ENCODE results near the gene RHOT2. TPM values are rescaled to one million over a fixed set of nuclear protein-coding genes. Genes with fewer than 3 reads are reported as not detected.

RHOT2 gene
- total and polyA plus RNA-seq, 9 of the 15 experiments (the other 6 are each of a cell fraction or from before 2014, with no cell fraction given): 5.0 to 373 (median 112) TPM

DNA sequence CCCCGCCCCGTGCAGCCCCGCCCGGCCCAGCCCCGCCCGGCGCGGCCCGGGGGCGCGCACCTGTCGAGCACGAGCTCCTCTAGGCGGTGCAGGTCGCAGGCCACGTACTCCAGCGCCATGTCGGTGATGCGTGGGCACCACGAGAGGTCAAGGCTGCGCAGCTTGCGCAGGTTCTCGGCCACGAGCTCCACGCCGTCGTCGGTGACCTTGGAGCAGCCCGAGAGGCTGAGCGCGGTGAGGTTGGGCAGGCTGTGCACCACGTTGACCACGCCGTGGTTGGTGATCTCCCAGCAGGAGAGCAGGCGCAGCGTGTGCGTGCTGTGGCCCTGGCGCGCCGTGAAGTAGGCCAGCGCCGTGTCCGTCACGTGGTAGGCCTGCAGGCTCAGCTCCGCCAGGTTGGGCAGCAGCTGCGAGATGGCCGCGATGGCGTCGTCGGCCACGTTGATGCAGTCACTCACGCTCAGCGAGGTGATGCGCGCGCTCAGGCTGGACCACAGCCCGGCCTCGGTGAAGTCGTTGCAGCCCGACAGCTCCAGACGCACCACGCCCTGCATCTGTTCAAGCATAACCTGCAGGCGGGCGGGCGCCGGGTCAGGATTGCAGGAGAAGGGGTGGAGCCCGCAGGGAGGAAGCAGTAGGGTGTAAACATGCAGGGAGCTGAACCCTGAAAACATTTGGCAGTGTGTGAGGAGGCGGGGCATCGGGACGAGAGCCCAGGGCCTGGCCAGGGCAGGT lies 27.6 kb downstream of the RHOT2 start (continued):
- TF ChIP-seq, protein P1, sequence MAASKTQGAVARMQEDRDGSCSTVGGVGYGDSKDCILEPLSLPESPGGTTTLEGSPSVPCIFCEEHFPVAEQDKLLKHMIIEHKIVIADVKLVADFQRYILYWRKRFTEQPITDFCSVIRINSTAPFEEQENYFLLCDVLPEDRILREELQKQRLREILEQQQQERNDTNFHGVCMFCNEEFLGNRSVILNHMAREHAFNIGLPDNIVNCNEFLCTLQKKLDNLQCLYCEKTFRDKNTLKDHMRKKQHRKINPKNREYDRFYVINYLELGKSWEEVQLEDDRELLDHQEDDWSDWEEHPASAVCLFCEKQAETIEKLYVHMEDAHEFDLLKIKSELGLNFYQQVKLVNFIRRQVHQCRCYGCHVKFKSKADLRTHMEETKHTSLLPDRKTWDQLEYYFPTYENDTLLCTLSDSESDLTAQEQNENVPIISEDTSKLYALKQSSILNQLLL (CRISPR knock-in tag; IDR thresholded peaks at IDR 0.05; ENCODE audit: borderline replicate concordance): no peak
- no peak for TF ChIP-seq KDM2B (CRISPR knock-in tag; IDR thresholded peaks at IDR 0.05)
- TF ChIP-seq, protein P2, sequence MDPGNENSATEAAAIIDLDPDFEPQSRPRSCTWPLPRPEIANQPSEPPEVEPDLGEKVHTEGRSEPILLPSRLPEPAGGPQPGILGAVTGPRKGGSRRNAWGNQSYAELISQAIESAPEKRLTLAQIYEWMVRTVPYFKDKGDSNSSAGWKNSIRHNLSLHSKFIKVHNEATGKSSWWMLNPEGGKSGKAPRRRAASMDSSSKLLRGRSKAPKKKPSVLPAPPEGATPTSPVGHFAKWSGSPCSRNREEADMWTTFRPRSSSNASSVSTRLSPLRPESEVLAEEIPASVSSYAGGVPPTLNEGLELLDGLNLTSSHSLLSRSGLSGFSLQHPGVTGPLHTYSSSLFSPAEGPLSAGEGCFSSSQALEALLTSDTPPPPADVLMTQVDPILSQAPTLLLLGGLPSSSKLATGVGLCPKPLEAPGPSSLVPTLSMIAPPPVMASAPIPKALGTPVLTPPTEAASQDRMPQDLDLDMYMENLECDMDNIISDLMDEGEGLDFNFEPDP (CRISPR knock-in tag; IDR thresholded peaks at IDR 0.05): no peak
- no peak for TF ChIP-seq CREBBP (IDR thresholded peaks at IDR 0.05; ENCODE audit: low read depth, low read length)
- no peak for TF ChIP-seq NR2C1 (IDR thresholded peaks at IDR 0.05)
- TF ChIP-seq NR2C1 (tag; IDR thresholded peaks at IDR 0.05): peak; percentile 31; the same call in 1 of the 2 replicates
- TF ChIP-seq HCFC1 (IDR thresholded peaks at IDR 0.05; ENCODE audit: low read depth, low read length): no peak; the same call in 1 of the 2 replicates
- no peak for TF ChIP-seq HINFP (tag; conservative IDR thresholded peaks at IDR 0.05; ENCODE audit: low read depth)
- TF ChIP-seq CBX2 (IDR thresholded peaks at IDR 0.05; ENCODE audit: insufficient read depth, low read length, poor library complexity, severe bottlenecking): no peak
- peak; percentile 6; the same call in 1 of the 2 replicates for TF ChIP-seq ARID1B (IDR thresholded peaks at IDR 0.05)
- TF ChIP-seq ESRRA (IDR thresholded peaks at IDR 0.05; ENCODE audit: borderline replicate concordance, low read depth): peak; percentile 70
- TF ChIP-seq FUS (optimal IDR thresholded peaks at IDR 0.05; ENCODE audit: low read depth, low read length): peak; percentile 17
- no peak for TF ChIP-seq MCM5 (IDR thresholded peaks at IDR 0.05; ENCODE audit: low read depth)
- no peak for TF ChIP-seq SMARCA4 (IDR thresholded peaks at IDR 0.05)
- no peak for TF ChIP-seq XRCC5 (IDR thresholded peaks at IDR 0.05; ENCODE audit: low read depth, low read length)
- TF ChIP-seq, protein P3, sequence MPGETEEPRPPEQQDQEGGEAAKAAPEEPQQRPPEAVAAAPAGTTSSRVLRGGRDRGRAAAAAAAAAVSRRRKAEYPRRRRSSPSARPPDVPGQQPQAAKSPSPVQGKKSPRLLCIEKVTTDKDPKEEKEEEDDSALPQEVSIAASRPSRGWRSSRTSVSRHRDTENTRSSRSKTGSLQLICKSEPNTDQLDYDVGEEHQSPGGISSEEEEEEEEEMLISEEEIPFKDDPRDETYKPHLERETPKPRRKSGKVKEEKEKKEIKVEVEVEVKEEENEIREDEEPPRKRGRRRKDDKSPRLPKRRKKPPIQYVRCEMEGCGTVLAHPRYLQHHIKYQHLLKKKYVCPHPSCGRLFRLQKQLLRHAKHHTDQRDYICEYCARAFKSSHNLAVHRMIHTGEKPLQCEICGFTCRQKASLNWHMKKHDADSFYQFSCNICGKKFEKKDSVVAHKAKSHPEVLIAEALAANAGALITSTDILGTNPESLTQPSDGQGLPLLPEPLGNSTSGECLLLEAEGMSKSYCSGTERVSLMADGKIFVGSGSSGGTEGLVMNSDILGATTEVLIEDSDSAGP (CRISPR knock-in tag; IDR thresholded peaks at IDR 0.05): peak; percentile 61; the same call in 1 of the 2 replicates
- no peak for TF ChIP-seq SMARCC2 (IDR thresholded peaks at IDR 0.05; ENCODE audit: low read depth)
- TF ChIP-seq MTF1 (CRISPR knock-in tag; IDR thresholded peaks at IDR 0.05; ENCODE audit: borderline replicate concordance): no peak
- no peak for TF ChIP-seq ZNF586 (CRISPR knock-in tag; conservative IDR thresholded peaks at IDR 0.05)
- no peak for TF ChIP-seq ILF3 (IDR thresholded peaks at IDR 0.05; ENCODE audit: borderline replicate concordance)
- TF ChIP-seq SREBF1 (IDR thresholded peaks at IDR 0.05; ENCODE audit: borderline replicate concordance, low read depth, low read length): no peak

All from K562 (cell line).